HepG2 (cell line): ENCODE results near the gene SPAG7. TPM values are rescaled to one million over a fixed set of nuclear protein-coding genes. Genes with fewer than 3 reads are reported as not detected.
A peak's percentile ranks its signal among the peaks of the same experiment; 100 is the strongest.

ENCODE experiments used
- BCLAF1 ChIP-seq: fragments of 450-650 bp; IDR thresholded peaks from 2 replicates; pipeline ENCODE4 v1.6.1; 2017; ENCODE audit warnings: mild to moderate bottlenecking
- BORCS8-MEF2B ChIP-seq: sonication (generic); formaldehyde crosslinking; IDR thresholded peaks from 2 replicates; pipeline ENCODE4 v1.8.0; 2022; ENCODE audit warnings: mild to moderate bottlenecking, missing genetic modification reagents
- CEBPZ ChIP-seq: IDR thresholded peaks from 2 replicates; pipeline ENCODE4 v1.6.1; 2012; ENCODE audit warnings: low read length, improper control_type of control experiment
- CREB1 ChIP-seq, 2 experiments: fragments of 450-650 bp in 1 of 2; IDR thresholded peaks; 2 replicates each; pipeline ENCODE4 v1.6.1; 2016 to 2017; ENCODE audit warnings: control low read depth in 1 of 2, mild to moderate bottlenecking in 1 of 2, missing compliant biosample characterization in 1 of 2, missing genetic modification characterization in 1 of 2
- CREBL2 ChIP-seq: sonication (generic); formaldehyde crosslinking; IDR thresholded peaks from 2 replicates; pipeline ENCODE4 v1.8.1; 2023; ENCODE audit warnings: missing genetic modification reagents, mild to moderate bottlenecking, borderline replicate concordance
- DZIP1 ChIP-seq: sonication (generic); formaldehyde crosslinking; IDR thresholded peaks from 2 replicates; pipeline ENCODE4 v1.5.0; 2020; ENCODE audit warnings: mild to moderate bottlenecking, missing genetic modification reagents
- FOSL2 ChIP-seq: sonication (generic); formaldehyde crosslinking; IDR thresholded peaks from 2 replicates; pipeline ENCODE4 v1.4.0; 2020; ENCODE audit warnings: missing genetic modification reagents
- GATA4 ChIP-seq: sonication (generic); IDR thresholded peaks from 2 replicates; pipeline ENCODE4 v1.6.1; 2016; ENCODE audit warnings: antibody characterized with exemption, low read depth, borderline replicate concordance
- NFIB ChIP-seq: sonication (generic); formaldehyde crosslinking; IDR thresholded peaks from 2 replicates; pipeline ENCODE4 v1.9.0; 2021; ENCODE audit warnings: missing genetic modification reagents, mild to moderate bottlenecking, borderline replicate concordance
- PITX1 ChIP-seq: sonication (generic); formaldehyde crosslinking; IDR thresholded peaks from 2 replicates; pipeline ENCODE4 v1.5.1; 2020; ENCODE audit warnings: mild to moderate bottlenecking, missing genetic modification reagents
- TEAD2 ChIP-seq: sonication (generic); formaldehyde crosslinking; IDR thresholded peaks from 2 replicates; pipeline ENCODE4 v1.9.0; 2021; ENCODE audit warnings: missing genetic modification reagents
- ZBTB38 ChIP-seq: sonication (generic); formaldehyde crosslinking; IDR thresholded peaks from 2 replicates; pipeline ENCODE4 v1.5.1; 2020; ENCODE audit warnings: mild to moderate bottlenecking, missing genetic modification reagents
- ZFP91 ChIP-seq: sonication (generic); formaldehyde crosslinking; IDR thresholded peaks from 2 replicates; pipeline ENCODE4 v1.9.0; 2022; ENCODE audit warnings: missing genetic modification reagents, mild to moderate bottlenecking, borderline replicate concordance
- ZNF644 ChIP-seq: IDR thresholded peaks from 2 replicates; pipeline ENCODE4 v1.6.1; 2016; ENCODE audit warnings: low read depth
- ZSCAN22 ChIP-seq: sonication (generic); formaldehyde crosslinking; IDR thresholded peaks from 2 replicates; pipeline ENCODE4 v1.4.0; 2020; ENCODE audit warnings: mild to moderate bottlenecking, missing genetic modification reagents
- polyA plus RNA-seq, 8 experiments: library from polyadenylated mRNA; depleted of rRNA in 3 of 8; stranded (reverse) in 7 of 8; unstranded in 1 of 8; fragments of >200 nt; fragmentation: Illumina TruSeq in 4 of 8; extraction: Trizol in 4 of 8; gene quantifications; 2 replicates each; pipeline versions ENCODE4 v1.2.1 to v1.2.3, GENCODE V29; 2011 to 2016; ENCODE audit warnings: low read depth in 4 of 8, missing spikeins in 1 of 8, mixed read lengths in 1 of 8; ENCODE audit not compliant: insufficient read depth in 1 of 8
- total RNA-seq, 5 experiments: library from RNA; depleted of rRNA; stranded (reverse); fragments of >200 nt; fragmentation: Illumina TruSeq; extraction: Trizol; gene quantifications; 2 replicates each; pipeline ENCODE4 v1.2.3, GENCODE V29; 2016; ENCODE audit warnings: low read depth in 1 of 5

Gene SPAG7
- total and polyA plus RNA-seq, 2 of the 13 experiments (the other 11 are each of a cell fraction or from before 2014, with no cell fraction given): 51.0 to 59.0 TPM

- TF ChIP-seq CREB1 (IDR thresholded peaks at IDR 0.05): 0 out of 2 replicates have a peak, but pooled peaks have one; percentile 14
- TF ChIP-seq CREB1 (CRISPR knock-in tag; IDR thresholded peaks at IDR 0.05): no peak
- no peak; the same call in 1 of the 2 replicates for TF ChIP-seq ZBTB38 (CRISPR knock-in tag)
- TF ChIP-seq BORCS8-MEF2B (CRISPR knock-in tag): no peak; the same call in none of the 2 replicates
- no peak for TF ChIP-seq ZNF644 (CRISPR knock-in tag)
- TF ChIP-seq FOSL2 (CRISPR knock-in tag): no peak; the same call in 1 of the 2 replicates
- no peak for TF ChIP-seq CREBL2 (CRISPR knock-in tag)
- no peak for TF ChIP-seq CEBPZ
- peak; percentile 31; the same call in 1 of the 2 replicates for TF ChIP-seq DZIP1
- no peak for TF ChIP-seq GATA4
- no peak for TF ChIP-seq ZSCAN22 (CRISPR knock-in tag)
- no peak for TF ChIP-seq NFIB
- peak; percentile 98 for TF ChIP-seq ZFP91
- TF ChIP-seq PITX1 (CRISPR knock-in tag): no peak
- TF ChIP-seq BCLAF1: no peak
- no peak for TF ChIP-seq TEAD2 (CRISPR knock-in tag)
These were observed 29.8 kb upstream of the SPAG7 start, which contains the start of the genes INCA1 and KIF1C (continued) for GRCh38 chr17:4997302-4998026.
